ENCODE measurements around the gene TTC4. TPM values are rescaled to one million over a fixed set of nuclear protein-coding genes. Genes with fewer than 3 reads are reported as not detected.
"Not testable (repeated sequence)": the region's sequence is repeated elsewhere in the genome, so short reads cannot be mapped to it uniquely, and the experiment has no call there.

Gene TTC4
- total RNA-seq, 2 donors from 2014 or later, result 13.9 to 16.8 TPM

- intact Hi-C loops (cut with DNase I), result no loop called here
- no peak for DNase-seq (ENCODE audit: low spot score)
Observed at GRCh38 chr1:54772951-54773350, 57.3 kb downstream of the TTC4 start.

GRCh38 chr1:54774820-54775498, 59.3 kb downstream of the TTC4 start:
- intact Hi-C loops (cut with DNase I), result no loop called here
- no peak for DNase-seq (ENCODE audit: low spot score)

DNA sequence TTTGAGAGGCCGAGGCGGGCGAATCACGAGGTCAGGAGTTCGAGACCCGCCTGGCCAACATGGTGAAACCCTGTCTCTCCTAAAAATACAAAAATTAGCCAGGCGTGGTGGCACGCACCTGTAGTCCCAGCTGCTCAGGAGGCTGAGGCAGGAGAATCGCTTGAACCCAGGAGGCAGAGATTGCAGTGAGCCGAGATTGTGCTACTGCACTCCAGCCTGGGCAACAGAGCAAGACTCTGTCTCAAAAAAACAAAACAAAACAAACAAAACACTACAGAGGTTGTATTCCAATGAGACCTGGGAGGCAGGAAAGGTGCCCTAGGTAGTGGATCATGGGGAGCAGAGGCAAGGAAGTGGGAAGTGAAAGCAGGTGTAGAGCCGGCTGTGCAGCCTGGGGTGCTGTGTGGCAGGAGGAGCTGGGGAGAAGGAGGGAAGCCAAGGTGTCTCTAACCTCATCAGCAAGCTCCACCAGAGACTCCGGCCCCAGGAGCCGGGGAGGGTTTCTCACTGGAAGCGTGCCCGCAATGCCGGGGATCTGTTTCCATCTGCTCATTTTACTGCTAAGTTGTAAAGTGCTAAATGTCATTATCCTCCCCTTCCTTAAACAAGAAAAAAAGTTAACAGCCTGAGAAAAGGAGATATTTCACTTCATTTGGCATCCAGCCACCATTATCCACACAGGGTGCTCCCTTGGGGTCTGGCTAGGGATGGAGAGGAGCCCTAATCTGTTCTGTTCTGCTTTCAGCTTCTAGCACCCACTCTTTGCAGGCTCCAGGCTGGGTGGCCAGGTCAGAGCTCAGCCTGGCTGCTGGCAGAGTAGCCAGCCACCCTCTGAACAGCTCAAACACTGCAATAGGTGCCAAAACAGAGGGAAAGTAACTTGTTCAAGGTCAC, 60.4 kb downstream of the TTC4 start:
- intact Hi-C loops (cut with DNase I); DNase-seq (ENCODE audit: low spot score): not testable (repeated sequence)

GRCh38 chr1:54777011-54777410, 61.4 kb downstream of the TTC4 start:
- intact Hi-C loops (cut with DNase I), result no loop called here

DNA sequence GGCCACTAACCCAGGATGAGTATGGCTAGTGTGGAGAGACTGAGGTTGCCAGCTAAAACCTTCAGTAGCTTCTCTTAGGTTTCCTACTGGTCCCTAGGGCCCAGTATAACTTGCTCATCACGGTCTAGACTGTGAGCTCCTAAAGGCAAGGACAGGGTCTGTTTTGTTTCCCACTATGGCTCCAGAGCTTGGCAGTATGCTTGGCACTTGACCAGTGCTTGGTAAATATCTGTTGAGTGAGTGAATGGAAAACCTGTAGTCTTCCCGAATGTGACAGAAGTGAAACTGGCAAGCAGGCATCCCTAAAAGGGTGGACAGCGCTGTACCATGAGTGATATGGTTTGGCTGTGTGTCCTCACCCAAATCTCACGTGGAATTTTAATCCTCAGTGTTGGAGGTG, 61.8 kb downstream of the TTC4 start:
- intact Hi-C loops (cut with DNase I), result no loop called here

More at GRCh38 chr1:54777011-54777410, 61.4 kb downstream of the TTC4 start:
- no peak for DNase-seq (ENCODE audit: low spot score)

DNA sequence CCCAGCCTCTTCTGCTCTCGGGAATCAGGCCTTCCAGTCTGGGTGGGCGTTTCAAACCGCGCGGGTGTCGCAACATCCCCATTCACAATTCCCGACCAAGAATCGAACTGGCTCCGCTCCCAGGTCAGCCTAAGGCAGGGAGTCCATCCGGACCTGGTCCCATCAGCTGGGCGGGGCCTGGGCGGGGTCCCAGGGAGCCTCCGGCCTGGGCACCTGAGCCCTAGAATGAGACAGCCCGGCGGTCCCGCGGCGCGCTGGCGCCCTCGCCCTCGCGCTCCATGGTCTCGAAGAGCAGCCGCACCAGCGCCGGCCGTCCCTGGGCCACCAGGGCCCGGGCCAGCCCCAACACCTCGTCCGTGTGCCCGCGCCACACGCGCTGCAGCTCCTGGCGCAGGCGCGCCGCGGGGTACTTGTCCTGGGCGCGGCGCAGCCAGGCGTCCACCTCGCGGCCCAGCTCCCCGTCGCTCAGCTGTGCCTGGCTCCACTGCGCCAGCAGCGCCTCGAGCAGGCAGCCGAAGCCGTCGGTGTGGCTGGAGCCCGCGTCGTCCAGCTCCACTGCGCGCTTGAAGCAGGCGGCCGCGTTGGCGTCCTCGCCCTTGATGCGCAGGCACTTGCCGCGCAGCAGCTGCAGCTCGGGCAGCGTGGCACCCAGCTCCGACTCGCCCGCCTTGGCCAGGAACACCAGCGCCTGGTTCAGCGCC, 65.5 kb downstream of the TTC4 start:
- DNase-seq (ENCODE audit: low spot score), result no peak
- intact Hi-C loops (cut with DNase I), result no loop called here

More for the DNA sequence above, 61.8 kb downstream of the TTC4 start:
- DNase-seq (ENCODE audit: low spot score), result no peak

GRCh38 chr1:54782156-54782555, 66.5 kb downstream of the TTC4 start:
- DNase-seq (ENCODE audit: low spot score), result no peak
- intact Hi-C loops (cut with DNase I), result no loop called here

GRCh38 chr1:54782588-54782987, 66.9 kb downstream of the TTC4 start:
- intact Hi-C loops (cut with DNase I), result no loop called here
- no peak for DNase-seq (ENCODE audit: low spot score)

DNA sequence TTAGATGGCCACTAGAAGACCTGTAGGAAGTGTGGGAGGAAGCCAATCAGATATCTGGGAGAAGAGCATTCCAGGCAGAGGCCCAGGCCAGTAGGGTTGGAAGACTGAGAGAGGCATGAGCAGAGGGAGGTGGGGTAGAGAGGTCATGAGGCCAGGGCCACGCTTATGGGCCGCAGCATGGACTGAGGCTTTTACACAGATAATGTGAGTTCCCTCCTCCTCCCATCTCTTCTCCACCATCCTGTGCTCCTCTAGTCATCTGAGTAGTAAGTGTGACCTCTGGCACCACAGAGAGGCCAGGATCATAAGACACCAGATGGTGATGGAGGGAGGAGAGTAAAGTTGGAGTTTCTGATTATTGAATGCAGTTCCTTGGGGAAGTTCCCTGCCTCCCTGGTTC, 68.4 kb downstream of the TTC4 start:
- no peak for DNase-seq (ENCODE audit: low spot score)
- intact Hi-C loops (cut with DNase I), result no loop called here

- intact Hi-C loops (cut with DNase I), result no loop called here
- no peak for DNase-seq (ENCODE audit: low spot score)
Observed at GRCh38 chr1:54786778-54787177, 71.1 kb downstream of the TTC4 start.

GRCh38 chr1:54787604-54788003, 71.9 kb downstream of the TTC4 start:
- no peak for DNase-seq (ENCODE audit: low spot score)
- intact Hi-C loops (cut with DNase I), result no loop called here

DNA sequence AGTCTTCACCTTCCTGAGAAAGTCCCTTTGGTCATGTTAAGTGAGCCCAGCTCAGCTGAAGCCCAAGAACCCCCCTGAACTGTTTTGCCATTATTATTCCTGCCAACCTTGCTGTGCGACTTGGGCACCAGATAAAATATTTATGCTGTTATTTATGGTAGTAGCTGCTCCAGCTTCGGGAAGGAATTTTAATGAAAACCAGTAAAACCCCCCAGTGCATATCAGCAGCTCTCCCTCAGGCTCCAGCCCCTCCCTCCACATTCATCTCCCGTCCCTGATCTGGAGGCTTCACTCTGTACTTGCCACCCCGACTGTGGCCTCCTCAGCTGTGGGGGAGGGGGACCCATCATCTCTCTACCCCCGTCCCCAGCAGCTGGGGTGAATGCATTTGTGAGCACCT, 72.8 kb downstream of the TTC4 start:
- intact Hi-C loops (cut with DNase I), result no loop called here

DNA sequence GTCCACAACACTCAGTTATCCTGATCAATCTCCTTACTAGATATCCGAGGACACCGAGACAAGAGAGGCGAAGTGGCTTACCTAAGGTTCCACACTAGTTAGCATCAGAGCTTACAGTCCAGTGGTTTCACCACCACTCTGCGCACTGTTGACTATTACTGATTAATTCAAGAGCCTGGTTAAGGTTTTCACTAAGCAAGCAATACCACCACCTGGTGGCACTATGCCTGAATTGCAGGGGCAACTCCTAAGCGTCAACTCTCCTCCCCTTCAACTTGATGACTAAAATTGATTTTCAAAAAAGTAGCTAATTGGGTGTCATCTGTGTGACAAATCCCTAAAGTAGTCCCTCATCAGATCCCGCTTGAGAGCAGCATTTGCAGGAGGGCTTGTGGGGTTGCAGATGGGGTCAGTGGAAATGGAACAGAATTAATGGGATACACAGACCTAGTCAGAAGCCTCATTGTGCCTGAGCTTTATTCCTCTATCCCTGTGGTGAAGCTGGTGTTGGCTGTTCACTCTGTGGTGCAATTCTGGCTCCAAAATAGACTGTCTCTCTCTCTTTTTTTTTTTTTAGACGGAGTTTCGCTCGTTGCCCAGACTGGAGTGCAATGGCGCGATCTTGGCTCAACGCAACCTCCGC, 76.3 kb downstream of the TTC4 start:
- intact Hi-C loops (cut with DNase I), result no loop called here
- no peak for DNase-seq (ENCODE audit: low spot score)

More for the DNA sequence above, 72.8 kb downstream of the TTC4 start:
- no peak for DNase-seq (ENCODE audit: low spot score)

Other genes starting within 250 kb of the TTC4 start
- 10 to 100 TPM in 1 of 2 donors, 1 to 10 TPM in 1; 6.5 to 10.3 TPM for gene ACOT11, start 167.6 kb upstream of the TTC4 start, total RNA-seq
- not detected for gene FAM151A, start 92.3 kb upstream of the TTC4 start, total RNA-seq
- gene MROH7, start 74.1 kb upstream of the TTC4 start, total RNA-seq, result 1 to 10 TPM; 2.5 to 4.8 TPM
- 1 to 10 TPM; 2.3 to 2.8 TPM for gene PARS2, start 48.7 kb downstream of the TTC4 start, total RNA-seq
- under 1 TPM in 1 of 2 donors, not detected in 1; 0.05 TPM for gene TTC22, start 85.5 kb downstream of the TTC4 start, total RNA-seq
- 10 to 100 TPM in 1 of 2 donors, 1 to 10 TPM in 1; 8.0 to 27.1 TPM for gene DHCR24, start 171.3 kb downstream of the TTC4 start, total RNA-seq